HG03159 (cell line): ENCODE measurements around the gene KCNJ8.
"Not testable (repeated sequence)": the region's sequence is repeated elsewhere in the genome, so short reads cannot be mapped to it uniquely, and the experiment has no call there.

ENCODE experiments used
- ATAC-seq: cut with Tn5 transposase; IDR thresholded peaks from one replicate; pipeline ENCODE4 v1.9.1; 2021; ENCODE audit warnings: mild to moderate bottlenecking, moderate library complexity; ENCODE audit not compliant: unreplicated experiment

KCNJ8 gene

GRCh38 chr12:21788089-21788983 lies 13.8 kb upstream of the KCNJ8 start:
- no peak for ATAC-seq

- no peak for ATAC-seq
Observed at GRCh38 chr12:21786041-21786531, 11.6 kb upstream of the KCNJ8 start.

DNA sequence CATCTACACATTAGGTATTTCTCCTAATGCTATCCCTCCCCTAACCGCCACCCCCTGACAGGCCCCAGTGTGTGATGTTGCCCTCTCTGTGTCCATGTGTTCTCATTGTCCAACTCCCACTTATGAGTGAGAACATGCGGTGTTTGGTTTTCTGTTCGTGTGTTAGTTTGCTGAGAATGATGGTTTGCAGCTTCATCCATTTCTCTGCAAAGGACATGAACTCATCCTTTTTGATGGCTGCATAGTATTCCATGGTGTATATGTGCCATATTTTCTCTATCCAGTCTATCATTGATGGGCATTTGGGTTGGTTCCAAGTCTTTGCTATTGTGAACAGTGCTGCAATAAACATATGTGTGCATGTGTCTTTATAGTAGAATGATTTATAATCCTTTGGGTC lies 8.2 kb upstream of the KCNJ8 start:
- ATAC-seq, result not testable (repeated sequence)

DNA sequence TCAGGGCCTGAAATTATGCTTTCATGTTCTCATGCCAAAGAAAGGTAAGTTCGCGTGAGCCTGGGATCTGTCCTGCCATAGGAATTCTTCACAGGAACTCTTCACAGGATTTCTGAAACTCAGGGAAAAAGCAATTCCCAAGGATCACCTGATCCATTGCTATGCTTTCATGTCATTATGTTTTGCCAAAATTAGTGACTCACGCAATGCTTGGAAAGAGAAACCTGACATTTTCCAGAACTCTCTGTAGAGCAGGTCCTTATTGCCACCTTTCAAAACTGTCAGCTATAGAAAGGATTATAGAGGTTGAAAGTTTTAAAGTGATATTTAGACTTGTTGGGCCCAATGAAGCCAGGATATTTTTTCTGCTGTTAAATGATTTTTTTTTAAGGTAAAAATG lies 6.3 kb upstream of the KCNJ8 start:
- no peak for ATAC-seq

DNA sequence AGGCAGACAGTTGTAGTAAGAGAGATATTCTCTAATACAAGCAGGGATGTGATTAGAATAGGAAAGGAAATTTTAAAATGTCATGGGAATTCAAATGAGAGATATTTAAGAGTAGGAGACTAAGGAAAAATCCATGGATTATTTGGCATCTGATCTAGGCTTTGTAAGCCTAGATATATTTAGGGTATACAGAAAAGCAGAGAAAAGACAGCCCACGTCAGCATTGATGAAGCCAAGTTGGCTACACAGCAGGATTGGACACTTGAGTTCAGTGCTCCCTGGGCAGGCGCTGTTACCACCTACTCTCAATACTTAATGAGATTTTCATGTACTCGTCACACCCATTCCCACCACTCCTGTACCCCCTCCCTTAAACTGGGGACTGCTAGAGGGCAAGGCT lies 1.7 kb upstream of the KCNJ8 start:
- ATAC-seq, result no peak

DNA sequence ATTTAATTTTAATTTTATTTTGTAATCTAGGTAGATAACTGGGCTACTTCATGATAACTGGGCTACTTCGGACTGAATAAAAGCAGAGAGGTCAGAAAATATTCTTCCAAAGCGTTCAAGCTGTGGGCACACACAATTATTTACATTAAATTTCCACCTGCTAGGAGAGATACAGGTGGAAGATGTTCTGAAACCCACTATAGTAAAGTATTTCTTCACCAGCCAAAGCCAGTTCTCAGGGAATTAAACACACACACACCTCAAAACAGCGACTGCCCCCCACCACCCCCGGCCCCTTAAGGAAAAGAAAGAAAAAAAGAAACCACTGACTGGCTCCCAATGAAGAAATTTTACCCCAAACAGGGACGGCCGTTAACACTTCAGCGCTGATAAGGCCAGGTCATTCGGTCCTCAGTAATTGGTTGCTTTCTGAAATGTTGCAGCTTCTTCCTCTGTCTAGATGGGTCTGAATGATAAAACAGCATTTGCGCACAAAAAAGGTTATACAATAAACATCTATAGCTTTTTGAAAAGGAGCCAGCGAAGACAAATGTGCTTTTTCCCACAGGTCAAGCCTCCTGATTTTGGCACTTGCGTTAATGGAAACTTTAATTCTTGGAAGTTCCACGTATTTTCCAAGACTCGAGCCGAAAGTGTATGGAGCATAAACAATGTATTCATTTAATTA lies 771 bp upstream of the KCNJ8 start:
- no peak for ATAC-seq

DNA sequence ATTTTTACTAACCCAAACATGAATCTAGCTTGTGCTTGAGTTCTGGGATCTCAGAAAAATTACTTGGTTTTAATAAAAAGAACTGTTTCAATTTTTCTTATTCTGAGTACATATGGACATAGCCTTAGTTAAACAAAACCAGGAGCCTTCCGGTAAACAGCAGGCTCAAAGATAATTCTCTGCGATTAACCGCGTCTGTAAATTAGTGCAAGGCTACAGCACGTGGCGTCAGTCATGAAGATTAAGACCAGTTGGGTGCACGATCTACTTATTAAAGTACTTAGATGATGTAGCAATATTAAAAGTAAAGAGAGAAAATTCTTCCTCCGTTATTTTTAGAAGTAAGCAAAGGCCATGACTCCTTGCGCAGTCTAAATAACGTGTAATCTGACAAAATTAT lies 700 bp downstream of the KCNJ8 start:
- ATAC-seq, result no peak

GRCh38 chr12:21773263-21773741 lies 1.2 kb downstream of the KCNJ8 start:
- ATAC-seq, result no peak

DNA sequence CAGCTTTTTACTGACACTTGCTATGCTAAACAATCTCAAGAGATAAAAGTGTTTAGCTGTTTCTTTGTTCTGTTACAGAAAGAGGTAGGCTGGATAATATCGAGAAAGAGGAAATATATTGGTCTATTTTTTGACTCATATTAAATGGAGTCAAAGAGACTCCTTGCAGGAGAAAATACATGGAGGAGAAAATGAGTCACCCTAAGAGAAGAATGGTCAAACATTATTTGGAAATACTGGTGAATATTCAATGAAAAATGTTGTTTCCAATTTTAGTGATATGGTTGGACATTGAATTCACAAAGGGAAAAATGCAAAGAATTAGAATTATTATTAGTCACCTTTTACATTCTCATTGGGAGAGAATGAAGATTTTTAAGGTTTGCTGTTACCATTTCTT lies 3.2 kb downstream of the KCNJ8 start:
- no peak for ATAC-seq

DNA sequence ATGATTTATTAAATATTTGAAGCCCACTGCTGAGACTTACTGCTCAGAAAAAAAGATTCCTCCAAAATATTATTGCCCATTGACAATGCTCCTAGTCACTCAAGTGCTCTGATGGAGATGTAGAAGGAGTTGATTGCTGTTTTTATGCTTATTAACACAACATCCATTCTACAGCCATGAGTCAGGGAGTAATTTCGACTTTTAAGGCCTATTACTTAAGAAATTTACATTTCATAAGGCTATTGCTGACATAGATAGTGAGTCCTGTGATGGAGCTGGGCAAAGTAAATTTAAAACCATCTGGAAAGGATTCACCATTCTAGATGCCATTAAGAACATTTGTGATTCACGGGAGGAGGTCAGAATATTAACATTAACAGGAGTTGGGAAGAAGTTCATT lies 5.2 kb downstream of the KCNJ8 start:
- ATAC-seq, result no peak

DNA sequence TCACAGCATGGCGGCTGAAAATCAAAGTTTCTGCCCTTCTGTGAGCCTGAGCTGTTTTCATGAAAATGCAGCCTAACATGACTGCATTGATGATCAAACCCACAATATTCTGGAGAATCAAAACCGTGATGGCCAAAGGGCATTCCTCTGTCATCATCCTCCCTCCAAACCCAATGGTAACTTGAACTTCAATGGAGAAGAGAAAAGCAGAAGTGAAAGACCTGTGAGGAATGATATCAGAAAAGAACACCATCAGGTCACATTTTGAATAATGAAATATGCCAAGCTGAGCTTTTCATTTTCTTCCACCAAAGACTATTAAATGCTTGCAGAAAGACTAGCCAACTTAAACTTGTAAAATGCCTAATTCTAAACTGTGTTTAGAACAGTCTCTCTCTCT lies 8.1 kb downstream of the KCNJ8 start:
- ATAC-seq, result no peak

- no peak for ATAC-seq
Observed at GRCh38 chr12:21764950-21765349, 9.6 kb downstream of the KCNJ8 start.

DNA sequence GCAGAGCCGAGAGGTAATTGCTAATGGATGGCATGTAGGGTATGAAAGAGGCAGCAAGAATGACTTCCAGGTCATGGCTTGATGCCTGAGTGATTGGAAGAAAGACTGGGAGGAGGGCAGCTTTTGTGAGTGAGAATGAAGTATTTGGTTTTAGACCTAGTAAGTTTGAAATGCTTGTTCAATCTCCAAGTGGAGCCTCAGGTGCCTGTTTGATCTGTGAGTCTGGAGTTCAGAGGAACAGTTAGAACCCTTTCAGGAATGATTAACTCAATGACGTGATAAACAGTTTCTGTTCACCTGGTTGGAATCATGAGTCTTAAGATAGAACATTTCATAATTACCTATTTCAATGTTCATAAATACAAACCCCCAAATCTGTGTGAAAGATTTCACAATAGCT lies 10.4 kb downstream of the KCNJ8 start:
- no peak for ATAC-seq

DNA sequence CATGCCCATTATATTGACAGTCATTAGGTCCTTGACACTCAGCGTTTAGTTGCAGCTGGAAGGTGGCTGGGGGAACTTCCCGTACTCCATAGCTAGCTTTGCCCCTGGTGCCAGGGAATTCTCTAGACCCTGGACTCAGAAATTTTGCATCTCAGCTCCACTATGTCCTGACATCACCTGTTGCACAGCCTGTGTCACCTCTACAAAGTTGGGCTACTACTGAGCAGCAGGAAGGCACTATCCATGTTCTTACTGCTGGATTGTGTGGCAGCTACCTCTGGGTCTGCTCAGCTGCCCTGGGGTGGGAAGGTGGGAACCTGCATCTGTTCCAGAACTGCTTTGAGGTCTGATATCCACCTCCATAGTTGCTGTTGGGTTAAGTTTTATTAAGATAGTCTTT lies 11.0 kb downstream of the KCNJ8 start:
- ATAC-seq, result no peak

DNA sequence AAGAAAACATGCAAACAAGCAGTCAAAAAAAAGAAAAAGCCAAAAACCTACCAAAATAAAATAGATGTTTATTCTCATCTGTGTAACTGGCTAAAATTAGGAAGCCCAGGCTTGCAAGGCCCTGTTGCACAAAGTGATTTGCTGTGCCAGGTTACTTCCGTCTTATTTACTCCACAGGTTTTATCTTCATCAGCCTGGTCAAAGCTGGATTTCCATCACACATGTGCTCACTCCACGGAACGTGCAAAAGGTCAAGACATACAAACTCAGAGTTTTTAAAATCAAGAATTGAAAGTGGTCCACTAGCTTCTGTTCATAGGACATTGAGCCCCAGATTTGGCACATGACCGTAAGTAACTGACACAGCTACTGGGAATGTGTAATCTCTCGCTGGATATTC lies 14.8 kb downstream of the KCNJ8 start:
- no peak for ATAC-seq

DNA sequence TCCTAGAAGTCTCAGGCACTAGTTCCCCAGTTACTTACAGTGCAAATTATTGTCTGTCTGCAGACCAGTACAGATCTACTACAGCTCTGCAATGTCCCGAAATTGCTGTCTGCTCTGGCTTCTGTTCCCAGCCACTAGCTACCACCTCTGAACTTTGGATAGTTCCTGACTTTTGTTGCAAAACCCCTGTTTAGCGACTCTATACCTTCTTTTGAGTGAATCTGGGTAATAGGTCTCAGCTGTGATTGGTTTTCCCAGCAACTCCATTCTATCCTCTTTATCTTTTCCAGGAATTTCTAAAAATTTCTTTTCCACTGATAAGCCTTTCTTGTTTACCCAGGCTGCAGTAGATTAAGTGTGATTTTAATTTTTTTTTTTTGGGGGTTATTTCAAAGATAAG lies 16.8 kb downstream of the KCNJ8 start:
- ATAC-seq, result no peak

GRCh38 chr12:21756699-21757098 lies 17.8 kb downstream of the KCNJ8 start:
- ATAC-seq, result no peak

DNA sequence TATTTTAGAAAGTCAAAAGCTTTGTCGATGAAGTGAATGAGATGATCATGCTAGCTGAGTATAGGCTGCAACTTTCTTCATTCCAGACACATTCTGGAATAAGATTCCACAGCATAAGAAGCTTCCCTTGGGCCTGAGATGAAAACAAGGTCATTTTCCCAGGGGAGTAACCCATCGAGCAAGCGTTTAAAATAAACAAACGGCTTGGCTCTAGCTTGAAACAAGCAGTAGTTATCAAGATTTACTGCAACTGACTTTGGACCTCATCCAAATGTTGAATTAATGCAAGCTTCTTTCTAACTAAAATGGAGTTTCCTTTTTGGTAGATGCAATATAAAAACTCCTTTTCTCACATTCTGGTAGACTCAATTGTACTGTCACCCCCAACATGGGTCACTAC lies 23.0 kb downstream of the KCNJ8 start:
- ATAC-seq, result no peak

GRCh38 chr12:21745258-21745657 lies 29.2 kb downstream of the KCNJ8 start:
- no peak for ATAC-seq

- no peak for ATAC-seq
Observed at GRCh38 chr12:21731144-21731543, 43.4 kb downstream of the KCNJ8 start.

DNA sequence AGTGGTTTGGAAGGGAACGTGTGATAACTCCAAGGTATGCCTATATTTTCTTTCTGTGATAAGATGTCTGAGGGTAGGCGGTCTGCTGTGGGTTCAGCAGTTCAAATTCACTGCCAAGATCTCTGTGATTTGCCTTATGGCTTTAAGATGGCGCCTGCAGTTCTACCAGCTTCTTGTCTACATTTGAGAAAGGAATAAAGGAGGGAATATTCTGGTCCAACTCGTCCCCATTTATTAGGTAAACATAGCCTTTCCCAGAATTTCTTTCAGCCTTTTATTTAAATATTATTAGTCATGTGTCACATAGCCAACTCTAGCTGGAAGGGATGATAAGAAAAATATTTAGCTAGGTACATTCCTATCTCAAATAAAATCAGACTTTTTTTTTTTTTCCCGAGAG lies 48.8 kb downstream of the KCNJ8 start:
- ATAC-seq, result no peak
